ENCODE measurements around the gene SPATA2L.

The SPATA2L gene

GRCh38 chr16:89736554-89736953, 35.0 kb upstream of the SPATA2L start:
- no peak for TF ChIP-seq CTCF (IDR thresholded peaks at IDR 0.05; ENCODE audit: low read depth, low read length)
- no peak for DNase-seq (ENCODE audit: low read depth, low spot score)
- H3K4me3 ChIP-seq (ENCODE audit: low read depth, low read length): no peak overlapping the region
- in situ Hi-C loops (cut with HindIII; ENCODE audit: low sequenced_read_pairs): no loop called here

- TF ChIP-seq CTCF (IDR thresholded peaks at IDR 0.05; ENCODE audit: low read depth, low read length): no peak
- DNase-seq (ENCODE audit: low read depth, low spot score): no peak
- in situ Hi-C loops (cut with HindIII; ENCODE audit: low sequenced_read_pairs): no loop called here
- H3K4me3 ChIP-seq (ENCODE audit: low read depth, low read length): no peak overlapping the region
Observed at GRCh38 chr16:89733792-89734191, 32.3 kb upstream of the SPATA2L start.

GRCh38 chr16:89733322-89733721, 31.8 kb upstream of the SPATA2L start:
- no peak for TF ChIP-seq CTCF (IDR thresholded peaks at IDR 0.05; ENCODE audit: low read depth, low read length)
- no peak overlapping the region for H3K4me3 ChIP-seq (ENCODE audit: low read depth, low read length)
- no peak for DNase-seq (ENCODE audit: low read depth, low spot score)
- in situ Hi-C loops (cut with HindIII; ENCODE audit: low sequenced_read_pairs): no loop called here

- in situ Hi-C loops (cut with HindIII; ENCODE audit: low sequenced_read_pairs): no loop called here
- H3K4me3 ChIP-seq (ENCODE audit: low read depth, low read length): no peak overlapping the region
- no peak for TF ChIP-seq CTCF (IDR thresholded peaks at IDR 0.05; ENCODE audit: low read depth, low read length)
- DNase-seq (ENCODE audit: low read depth, low spot score): no peak
Observed at GRCh38 chr16:89732918-89733242, 31.4 kb upstream of the SPATA2L start.

GRCh38 chr16:89732142-89732917, 30.8 kb upstream of the SPATA2L start:
- no peak for TF ChIP-seq CTCF (IDR thresholded peaks at IDR 0.05; ENCODE audit: low read depth, low read length)
- H3K4me3 ChIP-seq (ENCODE audit: low read depth, low read length): no peak overlapping the region
- in situ Hi-C loops (cut with HindIII; ENCODE audit: low sequenced_read_pairs): no loop called here
- no peak for DNase-seq (ENCODE audit: low read depth, low spot score)

GRCh38 chr16:89730610-89731234, 29.2 kb upstream of the SPATA2L start:
- no peak overlapping the region for H3K4me3 ChIP-seq (ENCODE audit: low read depth, low read length)
- no peak for DNase-seq (ENCODE audit: low read depth, low spot score)
- no peak for TF ChIP-seq CTCF (IDR thresholded peaks at IDR 0.05; ENCODE audit: low read depth, low read length)
- in situ Hi-C loops (cut with HindIII; ENCODE audit: low sequenced_read_pairs): no loop called here

Measured in astrocyte of the spinal cord (primary cell).